ENCODE measurements around the gene HIPK4.
A peak's percentile ranks its signal among the peaks of the same experiment; 100 is the strongest.
"Not testable (repeated sequence)": the region's sequence is repeated elsewhere in the genome, so short reads cannot be mapped to it uniquely, and the experiment has no call there.

Gene HIPK4, protein sequence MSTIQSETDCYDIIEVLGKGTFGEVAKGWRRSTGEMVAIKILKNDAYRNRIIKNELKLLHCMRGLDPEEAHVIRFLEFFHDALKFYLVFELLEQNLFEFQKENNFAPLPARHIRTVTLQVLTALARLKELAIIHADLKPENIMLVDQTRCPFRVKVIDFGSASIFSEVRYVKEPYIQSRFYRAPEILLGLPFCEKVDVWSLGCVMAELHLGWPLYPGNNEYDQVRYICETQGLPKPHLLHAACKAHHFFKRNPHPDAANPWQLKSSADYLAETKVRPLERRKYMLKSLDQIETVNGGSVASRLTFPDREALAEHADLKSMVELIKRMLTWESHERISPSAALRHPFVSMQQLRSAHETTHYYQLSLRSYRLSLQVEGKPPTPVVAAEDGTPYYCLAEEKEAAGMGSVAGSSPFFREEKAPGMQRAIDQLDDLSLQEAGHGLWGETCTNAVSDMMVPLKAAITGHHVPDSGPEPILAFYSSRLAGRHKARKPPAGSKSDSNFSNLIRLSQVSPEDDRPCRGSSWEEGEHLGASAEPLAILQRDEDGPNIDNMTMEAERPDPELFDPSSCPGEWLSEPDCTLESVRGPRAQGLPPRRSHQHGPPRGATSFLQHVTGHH

DNA sequence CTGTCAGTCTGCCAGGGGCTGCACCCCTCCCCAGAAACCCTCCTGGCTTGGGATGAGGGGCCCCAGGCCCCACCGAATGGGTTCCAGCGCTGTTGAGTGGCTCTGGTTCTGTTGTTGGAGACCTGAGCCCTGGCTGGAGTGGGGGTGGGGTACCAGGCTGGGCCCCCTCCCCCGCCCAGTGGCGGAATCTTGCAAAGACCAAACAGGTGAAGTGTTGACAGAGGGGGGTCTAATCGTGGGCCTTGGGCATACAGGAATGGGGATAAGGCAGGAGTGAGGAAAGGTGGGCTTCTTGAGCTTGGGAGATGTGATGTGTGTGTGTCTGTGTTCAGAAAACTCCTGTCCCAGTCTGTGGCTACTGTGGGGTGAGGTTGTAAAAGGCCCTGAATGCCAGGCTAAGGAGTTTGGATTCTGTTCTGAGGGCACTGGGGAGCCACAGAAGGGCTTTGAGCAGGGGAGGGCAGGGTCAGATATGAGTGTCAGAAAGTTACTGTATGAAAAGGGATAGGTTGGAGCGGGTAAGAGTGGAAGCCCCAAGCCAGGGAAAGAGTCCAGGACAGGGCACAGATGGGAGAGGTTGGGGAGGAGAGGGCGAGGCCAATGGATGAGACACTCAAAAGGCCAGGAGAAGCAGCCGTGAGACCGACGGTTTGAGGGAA, at the start of gene HIPK4:
Gene HIPK4 (minus strand): TSS at position 98 of the 659 bp plus-strand sequence. CDS start 279 bp downstream, outside the sequence.
- no peak within 1 kb of the TSS for H3K27ac Mint-ChIP-seq

DNA sequence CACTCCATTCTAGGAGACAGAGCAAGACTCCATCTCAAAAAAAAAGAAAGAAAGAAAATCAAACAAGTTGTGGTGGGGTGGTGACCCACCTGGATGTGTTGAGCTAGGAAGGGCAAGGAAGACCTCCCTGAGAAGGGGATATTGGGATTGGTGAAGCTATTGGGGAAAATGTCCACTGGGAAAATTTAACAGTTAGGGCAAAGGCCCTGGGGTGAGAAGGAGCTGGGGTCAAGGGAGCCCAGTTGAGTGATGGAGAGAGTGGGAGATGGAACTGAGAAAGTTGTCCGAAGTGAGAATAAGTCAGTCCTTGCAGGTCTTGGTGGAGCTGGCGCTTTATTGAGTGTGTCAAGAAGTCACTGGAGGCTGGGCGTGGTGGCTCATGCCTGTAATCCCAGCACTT, 48.3 kb upstream of the HIPK4 start:
- Mint-ChIP-seq H3K9me3 (peaks cover 2% of the 10 kb centered on the region), H3K36me3 (peaks cover 3% of the 10 kb centered on the region), H3K4me3 (no peak overlapping the region), H3K27ac (no peak overlapping the region), H3K27me3 (no peaks in the 10 kb centered on the region), H3K4me1 (peaks cover 29% of the 10 kb centered on the region)
- DNase-seq (ENCODE audit: low spot score in 2 of 2) (no peak), ATAC-seq (ENCODE audit: low read depth) (no peak)

More for the DNA sequence above, at the start of gene HIPK4:
- no peak for DNase-seq (ENCODE audit: low spot score in 2 of 2)
- no peak for ATAC-seq (ENCODE audit: low read depth)
- H3K4me3 Mint-ChIP-seq = no peak within 1 kb of the TSS
- H3K36me3 Mint-ChIP-seq = no peaks in the 10 kb centered on the region
- H3K4me1 Mint-ChIP-seq = no peaks in the 10 kb centered on the region
- peaks cover 7% of the 10 kb centered on the region for H3K27me3 Mint-ChIP-seq
- H3K9me3 Mint-ChIP-seq = no peaks in the 10 kb centered on the region

DNA sequence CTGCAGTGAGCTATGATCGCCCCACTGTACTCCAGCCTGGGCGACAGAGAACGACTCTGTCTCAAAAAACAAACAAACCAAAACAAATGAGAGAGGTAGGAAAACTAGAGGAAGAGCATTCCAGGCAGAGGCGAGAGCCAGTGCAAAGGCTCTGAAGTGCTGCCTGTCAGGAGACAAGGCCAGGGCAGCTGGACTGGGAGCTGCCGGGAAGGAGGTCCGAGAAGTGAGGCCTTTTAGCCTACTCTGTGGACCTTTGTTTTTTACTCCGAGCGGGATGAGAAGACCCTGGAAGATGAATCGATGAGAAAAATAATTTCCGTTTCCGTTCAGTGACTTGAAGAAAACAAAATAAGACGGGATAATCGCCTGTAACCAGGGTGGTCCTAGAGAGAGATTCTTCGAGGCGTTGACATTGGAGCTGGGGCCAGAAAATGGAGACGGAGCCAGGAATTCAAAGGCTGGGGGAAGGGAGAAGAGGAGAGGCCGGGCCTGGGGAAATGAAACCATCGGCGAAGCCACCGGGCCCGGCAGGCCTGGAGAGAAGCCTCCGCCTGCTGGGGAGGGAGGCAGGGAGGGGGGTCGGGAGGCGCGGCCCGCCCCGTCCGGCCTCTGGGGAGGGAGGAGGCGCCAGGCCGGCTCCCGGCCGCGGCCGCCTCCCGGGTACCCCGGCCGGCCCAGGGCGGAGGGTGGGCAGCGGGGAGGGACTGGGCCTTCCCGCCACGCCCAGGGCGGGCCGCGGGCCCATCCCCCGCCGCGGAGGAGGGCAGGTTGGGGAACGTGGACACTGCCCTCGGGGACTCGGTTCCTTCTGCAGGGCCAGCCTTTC, 43.6 kb upstream of the HIPK4 start:
- ATAC-seq (ENCODE audit: low read depth) = peak; percentile 73
- H3K4me1 Mint-ChIP-seq = peaks cover 16% of the 10 kb centered on the region
- H3K4me3 Mint-ChIP-seq = peak overlapping the region; percentile 90
- no peaks in the 10 kb centered on the region for H3K36me3 Mint-ChIP-seq
- peak overlapping the region; percentile 93 for H3K27ac Mint-ChIP-seq
- H3K9me3 Mint-ChIP-seq = peaks cover 2% of the 10 kb centered on the region
- DNase-seq (ENCODE audit: low spot score in 2 of 2) = peak; percentile 38 to 44
- no peaks in the 10 kb centered on the region for H3K27me3 Mint-ChIP-seq

DNA sequence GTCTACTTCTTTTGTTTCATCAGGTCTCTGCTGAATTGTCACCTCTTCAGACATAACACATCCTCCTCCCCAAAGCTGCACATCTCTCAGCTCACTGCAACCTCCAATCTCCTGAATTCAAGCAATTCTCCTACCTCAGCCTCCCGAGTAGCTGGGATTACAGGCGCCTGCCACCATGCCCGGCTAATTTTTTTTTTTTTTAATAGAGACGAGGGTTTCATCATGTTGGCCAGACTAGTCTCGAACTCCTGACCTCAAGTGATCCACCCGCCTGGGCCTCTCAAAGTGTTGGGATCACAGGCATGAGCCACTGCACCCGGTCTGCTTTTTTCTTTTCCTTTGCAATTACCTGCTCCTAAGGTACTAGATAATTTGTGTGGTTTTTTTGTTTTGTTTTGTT, 42.8 kb upstream of the HIPK4 start:
- not testable (repeated sequence) for H3K36me3 Mint-ChIP-seq; ATAC-seq (ENCODE audit: low read depth); H3K27ac Mint-ChIP-seq; DNase-seq (ENCODE audit: low spot score in 2 of 2); H3K9me3 Mint-ChIP-seq; H3K27me3 Mint-ChIP-seq
- Mint-ChIP-seq H3K4me1 (peaks cover 16% of the 10 kb centered on the region), H3K4me3 (peak overlapping the region; percentile 90)

DNA sequence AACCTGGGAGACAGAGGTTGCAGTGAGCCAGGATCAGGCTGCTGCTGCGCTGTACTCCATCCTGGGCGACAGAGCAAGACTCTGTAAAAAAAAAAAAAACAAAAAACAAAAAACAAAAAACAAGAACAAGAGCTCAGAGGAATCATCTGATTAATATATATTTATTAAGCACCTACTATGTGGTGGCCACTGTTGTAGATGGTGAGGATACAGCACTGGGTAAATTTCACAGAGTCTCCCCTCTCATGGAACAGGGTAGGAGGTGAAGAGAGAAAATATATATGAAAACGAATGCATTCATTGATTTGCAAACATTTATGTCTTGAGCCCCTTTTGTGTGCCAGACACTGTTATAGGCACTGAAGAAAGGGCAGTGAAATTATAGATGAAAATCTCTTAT, 41.7 kb upstream of the HIPK4 start:
- Mint-ChIP-seq H3K27me3 (no peaks in the 10 kb centered on the region), H3K9me3 (peaks cover 2% of the 10 kb centered on the region), H3K4me3 (no peak overlapping the region), H3K4me1 (peaks cover 16% of the 10 kb centered on the region), H3K36me3 (no peaks in the 10 kb centered on the region), H3K27ac (no peak overlapping the region)
- DNase-seq (ENCODE audit: low spot score in 2 of 2) = no peak
- no peak for ATAC-seq (ENCODE audit: low read depth)

DNA sequence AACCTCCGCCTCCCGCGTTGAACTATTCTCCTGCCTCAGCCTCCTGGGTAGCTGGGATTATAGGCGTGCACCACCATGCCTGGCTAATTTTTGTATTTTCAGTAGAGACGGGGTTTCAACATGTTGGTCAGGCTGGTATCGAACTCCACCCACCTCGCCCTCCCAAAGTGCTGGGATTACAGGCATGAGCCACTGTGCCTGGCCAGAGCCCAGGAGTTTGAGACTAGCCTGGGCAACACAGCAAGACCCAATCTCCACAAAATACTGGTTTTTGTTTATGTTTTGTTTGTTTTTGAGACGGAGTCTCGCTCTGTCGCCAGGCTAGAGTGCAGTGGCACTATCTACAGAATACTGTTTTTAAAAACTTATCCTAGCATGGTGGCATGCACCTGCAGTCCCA, 40.3 kb upstream of the HIPK4 start:
- DNase-seq (ENCODE audit: low spot score in 2 of 2); H3K27me3 Mint-ChIP-seq; H3K9me3 Mint-ChIP-seq: not testable (repeated sequence)

DNA sequence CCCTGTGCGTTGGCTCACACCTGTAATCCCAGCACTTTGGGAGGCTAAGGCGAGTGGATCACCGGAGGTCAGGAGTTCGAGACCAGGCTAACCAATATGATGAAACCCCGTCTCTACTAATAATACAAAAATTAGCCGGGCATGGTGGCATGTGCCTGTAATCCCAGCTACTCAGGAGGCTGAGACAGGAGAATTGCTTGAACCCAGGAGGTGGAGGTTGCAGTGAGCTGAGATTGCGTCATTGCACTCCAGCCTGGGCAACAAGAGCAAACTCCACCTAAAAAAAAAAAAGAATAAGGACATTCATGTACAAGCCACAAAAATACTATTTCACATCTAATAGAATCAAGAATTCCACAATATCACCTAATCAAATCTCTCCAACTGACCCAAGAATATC, 38.2 kb upstream of the HIPK4 start:
- not testable (repeated sequence) for ATAC-seq (ENCODE audit: low read depth); H3K27me3 Mint-ChIP-seq; H3K36me3 Mint-ChIP-seq; H3K9me3 Mint-ChIP-seq; H3K27ac Mint-ChIP-seq; DNase-seq (ENCODE audit: low spot score in 2 of 2); H3K4me3 Mint-ChIP-seq
- peaks cover 12% of the 10 kb centered on the region for H3K4me1 Mint-ChIP-seq

More for the DNA sequence above, 40.3 kb upstream of the HIPK4 start:
- peaks cover 12% of the 10 kb centered on the region for H3K4me1 Mint-ChIP-seq
- not testable (repeated sequence) for H3K27ac Mint-ChIP-seq; ATAC-seq (ENCODE audit: low read depth); H3K36me3 Mint-ChIP-seq; H3K4me3 Mint-ChIP-seq

DNA sequence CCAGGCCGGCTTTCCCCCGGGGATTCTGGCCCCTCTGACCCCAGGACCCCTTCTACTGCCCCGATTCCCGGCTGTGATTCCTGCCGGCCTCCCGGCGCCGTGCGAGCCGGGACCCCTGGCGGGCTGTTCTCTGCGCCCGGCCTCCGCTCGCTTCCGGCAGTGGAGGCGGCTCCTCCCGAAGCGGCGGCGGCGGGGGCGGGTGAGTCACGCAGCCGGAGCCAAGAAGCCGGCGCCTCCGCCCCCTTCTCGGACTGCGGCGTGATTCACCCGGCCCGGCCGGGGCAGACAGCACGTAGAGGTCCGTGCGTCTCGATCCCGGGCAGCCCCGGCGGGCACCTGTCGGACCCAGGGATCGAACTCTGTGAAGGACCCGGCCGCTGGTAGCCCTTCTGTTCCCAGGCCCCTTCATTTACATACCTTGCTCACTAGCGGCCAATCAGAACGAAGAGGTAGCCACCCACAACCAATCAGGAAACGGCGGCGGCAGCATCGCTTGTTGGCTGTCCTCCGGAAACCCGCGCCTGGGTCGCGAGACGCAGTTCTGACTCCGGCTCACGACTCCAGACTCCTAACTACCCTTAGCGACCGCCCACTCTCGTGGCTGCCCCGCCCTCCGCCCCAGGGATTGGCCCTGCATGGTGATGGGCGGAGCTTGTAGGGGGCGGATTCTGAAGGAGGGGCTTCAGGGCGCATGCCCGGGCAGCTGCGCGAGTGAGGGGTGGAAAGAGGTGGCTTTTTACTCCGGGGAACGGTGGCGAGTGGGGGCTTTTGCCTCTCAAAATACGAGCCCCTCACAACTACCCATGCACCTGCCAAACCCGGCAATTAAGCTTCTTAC, 35.7 kb upstream of the HIPK4 start, which contains the start of gene SERTAD1:
Gene SERTAD1 (minus strand): TSS at position 543 of the 838 bp plus-strand sequence. CDS start 2,446 bp downstream, outside the sequence.
- Mint-ChIP-seq H3K27me3 (no peaks in the 10 kb centered on the region), H3K9me3 (no peaks in the 10 kb centered on the region), H3K36me3 (no peaks in the 10 kb centered on the region), H3K4me1 (peaks cover 11% of the 10 kb centered on the region), H3K4me3 (peak within 1 kb of the TSS; percentile 86), H3K27ac (peak within 1 kb of the TSS; percentile 86)
- DNase-seq (ENCODE audit: low spot score in 2 of 2) (peak; percentile 99 to 100), ATAC-seq (ENCODE audit: low read depth) (peak; percentile 88)

DNA sequence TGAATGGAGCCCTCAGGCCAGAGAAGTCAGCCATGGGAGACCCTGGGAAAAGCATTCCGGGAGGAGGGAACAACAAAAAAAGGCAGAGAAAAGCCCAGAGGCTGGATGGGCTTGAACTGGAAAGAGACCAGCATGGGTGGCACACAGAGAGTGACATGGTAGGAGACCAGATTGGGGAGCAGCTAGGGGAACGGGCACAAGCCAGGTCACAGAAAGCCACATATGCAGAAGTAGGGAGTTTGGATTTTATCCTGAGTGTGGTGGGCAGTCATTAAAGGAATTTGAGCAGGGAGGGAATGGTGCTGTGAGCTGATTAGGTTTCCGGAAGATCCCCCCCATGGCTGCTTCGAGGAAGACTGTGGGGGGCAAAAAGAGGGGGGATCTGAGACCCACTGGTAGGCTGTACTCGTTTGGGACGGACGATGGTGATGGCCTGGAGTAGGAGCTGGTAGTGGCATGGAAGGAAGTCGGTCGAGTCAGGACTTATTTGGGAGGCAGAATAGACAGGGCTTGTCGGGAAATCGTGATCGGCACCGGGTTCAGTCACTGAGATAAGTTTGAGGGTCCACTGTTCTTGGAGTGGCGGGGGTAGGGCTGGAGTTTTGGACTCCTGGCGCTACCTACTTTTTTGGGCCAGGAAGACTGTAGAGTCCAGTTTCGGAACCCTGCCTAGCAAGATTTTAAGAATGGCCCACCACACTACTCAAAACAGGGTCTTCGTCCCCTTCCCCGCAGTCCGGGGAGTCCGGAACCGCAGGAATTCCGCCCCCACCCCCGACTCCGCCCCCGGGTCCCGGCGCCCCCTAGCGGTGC, 34.9 kb upstream of the HIPK4 start:
- Mint-ChIP-seq H3K9me3 (no peaks in the 10 kb centered on the region), H3K4me1 (peaks cover 11% of the 10 kb centered on the region), H3K4me3 (peak overlapping the region; percentile 86), H3K27ac (peak overlapping the region; percentile 86), H3K36me3 (no peaks in the 10 kb centered on the region), H3K27me3 (no peaks in the 10 kb centered on the region)
- DNase-seq (ENCODE audit: low spot score in 2 of 2) (no peak), ATAC-seq (ENCODE audit: low read depth) (no peak)

DNA sequence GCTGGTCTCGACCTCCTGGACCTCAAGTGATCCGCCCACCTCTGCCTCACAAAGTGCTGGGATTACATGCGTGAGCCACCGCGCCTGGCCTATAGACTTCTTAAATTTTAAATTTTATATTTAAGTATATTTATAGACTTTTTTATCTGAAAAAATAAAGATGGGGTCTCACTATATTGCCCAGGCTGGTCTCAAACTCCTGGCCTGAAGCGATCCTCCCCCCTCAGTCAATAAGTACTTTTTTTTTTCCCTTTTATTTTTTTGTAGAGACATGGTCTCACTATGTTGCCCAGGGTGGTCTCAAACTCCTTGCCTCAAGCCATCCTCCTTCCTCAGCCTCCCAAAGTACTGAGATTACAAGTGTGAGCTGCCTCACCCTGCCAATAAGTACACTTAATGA, 34.0 kb upstream of the HIPK4 start:
- Mint-ChIP-seq H3K9me3 (no peaks in the 10 kb centered on the region), H3K36me3 (no peaks in the 10 kb centered on the region), H3K27me3 (no peaks in the 10 kb centered on the region), H3K4me1 (peaks cover 16% of the 10 kb centered on the region), H3K27ac (peak overlapping the region; percentile 86), H3K4me3 (no peak overlapping the region)
- no peak for ATAC-seq (ENCODE audit: low read depth)
- DNase-seq (ENCODE audit: low spot score in 2 of 2) = no peak

DNA sequence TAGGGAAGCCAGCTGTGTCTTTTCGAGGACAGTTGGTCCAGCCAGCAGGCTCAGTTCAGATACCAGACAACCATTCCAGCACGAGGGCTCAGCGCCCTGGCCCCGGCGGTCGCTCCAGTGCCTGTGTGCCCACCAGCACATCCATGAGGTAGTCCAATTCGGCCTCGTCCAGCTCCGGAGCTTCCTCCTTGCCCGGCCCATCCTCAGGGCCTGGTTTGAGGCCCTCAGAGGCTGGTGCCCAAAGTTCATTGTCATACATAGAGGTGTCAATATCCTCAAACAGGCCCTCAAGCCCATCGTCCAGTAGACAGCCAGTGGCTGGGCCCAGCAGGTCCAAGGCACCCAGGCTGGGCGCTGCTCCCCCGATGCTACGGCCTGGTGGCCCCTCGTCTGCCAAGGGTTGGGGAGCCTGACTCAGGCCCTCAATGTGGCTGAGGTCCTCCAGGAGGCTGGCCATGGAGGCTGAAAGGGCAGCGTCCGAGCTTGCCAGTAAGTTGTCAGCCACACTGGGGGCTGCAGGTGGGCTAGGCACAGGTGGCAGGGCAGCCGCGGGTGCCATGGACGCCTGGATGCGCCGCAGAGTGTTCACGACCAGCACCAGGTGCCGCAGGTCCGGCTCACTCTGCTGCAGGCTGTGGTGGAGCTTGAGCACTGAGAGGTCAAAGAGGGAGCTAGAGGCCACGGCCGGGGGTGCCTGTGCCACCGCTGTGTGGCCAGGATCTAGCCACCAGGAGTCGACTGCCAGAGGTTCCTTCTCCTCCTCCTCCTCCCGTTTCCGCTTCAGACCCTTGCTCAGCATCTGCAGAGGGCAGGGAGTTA, 33.0 kb upstream of the HIPK4 start:
- H3K36me3 Mint-ChIP-seq = no peaks in the 10 kb centered on the region
- peaks cover 21% of the 10 kb centered on the region for H3K4me1 Mint-ChIP-seq
- H3K27ac Mint-ChIP-seq = no peak overlapping the region
- H3K4me3 Mint-ChIP-seq = no peak overlapping the region
- H3K9me3 Mint-ChIP-seq = no peaks in the 10 kb centered on the region
- H3K27me3 Mint-ChIP-seq = no peaks in the 10 kb centered on the region
- DNase-seq (ENCODE audit: low spot score in 2 of 2) (no peak), ATAC-seq (ENCODE audit: low read depth) (no peak)
